Tracheal epithelial cell (primary cell): ENCODE measurements around the gene FOXN1. TPM values are rescaled to one million over a fixed set of nuclear protein-coding genes. Genes with fewer than 3 reads are reported as not detected.

Source experiments
- total RNA-seq: library from RNA; depleted of rRNA; stranded (reverse); fragments of >200 nt; gene quantifications from 2 replicates; pipeline ENCODE4 v1.2.1, GENCODE V29; 2014

Gene FOXN1, protein sequence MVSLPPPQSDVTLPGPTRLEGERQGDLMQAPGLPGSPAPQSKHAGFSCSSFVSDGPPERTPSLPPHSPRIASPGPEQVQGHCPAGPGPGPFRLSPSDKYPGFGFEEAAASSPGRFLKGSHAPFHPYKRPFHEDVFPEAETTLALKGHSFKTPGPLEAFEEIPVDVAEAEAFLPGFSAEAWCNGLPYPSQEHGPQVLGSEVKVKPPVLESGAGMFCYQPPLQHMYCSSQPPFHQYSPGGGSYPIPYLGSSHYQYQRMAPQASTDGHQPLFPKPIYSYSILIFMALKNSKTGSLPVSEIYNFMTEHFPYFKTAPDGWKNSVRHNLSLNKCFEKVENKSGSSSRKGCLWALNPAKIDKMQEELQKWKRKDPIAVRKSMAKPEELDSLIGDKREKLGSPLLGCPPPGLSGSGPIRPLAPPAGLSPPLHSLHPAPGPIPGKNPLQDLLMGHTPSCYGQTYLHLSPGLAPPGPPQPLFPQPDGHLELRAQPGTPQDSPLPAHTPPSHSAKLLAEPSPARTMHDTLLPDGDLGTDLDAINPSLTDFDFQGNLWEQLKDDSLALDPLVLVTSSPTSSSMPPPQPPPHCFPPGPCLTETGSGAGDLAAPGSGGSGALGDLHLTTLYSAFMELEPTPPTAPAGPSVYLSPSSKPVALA
- 0.21 and 0.24 TPM in 2 replicates for total RNA-seq

DNA sequence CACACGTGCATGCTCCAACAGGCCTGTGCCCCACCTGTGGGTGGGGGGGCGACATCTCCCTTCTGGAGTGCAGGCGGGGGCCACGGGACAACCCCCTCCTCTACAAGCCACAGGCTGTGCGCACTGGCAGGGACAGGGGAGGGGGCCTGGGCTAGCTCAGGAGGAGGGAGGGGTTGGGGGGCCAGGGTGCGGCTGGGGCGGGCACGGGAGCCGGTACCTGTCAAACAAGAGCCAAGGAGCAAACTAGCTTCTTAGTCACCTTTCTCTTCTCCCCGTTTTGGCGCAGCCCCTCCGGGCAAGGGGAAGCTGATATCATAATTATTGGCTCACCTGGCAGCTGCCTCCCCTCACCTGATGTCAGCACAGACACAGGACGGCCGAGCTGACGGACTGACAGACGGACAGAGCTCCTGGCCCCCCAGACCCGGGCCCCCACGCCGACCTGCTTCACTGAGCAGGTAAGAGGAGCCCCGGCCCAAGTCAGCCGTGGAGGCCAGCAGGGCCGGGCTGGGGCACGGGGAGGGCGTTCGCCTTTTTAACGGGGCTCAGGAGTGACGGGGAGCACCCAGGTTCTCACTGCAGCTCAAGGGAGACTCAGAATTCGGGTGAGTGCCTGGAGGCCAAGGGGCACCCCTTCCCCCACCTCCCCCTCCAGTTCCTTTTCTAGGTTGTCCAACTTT lies at the start of gene FOXN1:
TSS of gene FOXN1 (plus strand) at position 363 of the 680 bp plus-strand sequence. CDS start 17,622 bp downstream, outside the sequence.

DNA sequence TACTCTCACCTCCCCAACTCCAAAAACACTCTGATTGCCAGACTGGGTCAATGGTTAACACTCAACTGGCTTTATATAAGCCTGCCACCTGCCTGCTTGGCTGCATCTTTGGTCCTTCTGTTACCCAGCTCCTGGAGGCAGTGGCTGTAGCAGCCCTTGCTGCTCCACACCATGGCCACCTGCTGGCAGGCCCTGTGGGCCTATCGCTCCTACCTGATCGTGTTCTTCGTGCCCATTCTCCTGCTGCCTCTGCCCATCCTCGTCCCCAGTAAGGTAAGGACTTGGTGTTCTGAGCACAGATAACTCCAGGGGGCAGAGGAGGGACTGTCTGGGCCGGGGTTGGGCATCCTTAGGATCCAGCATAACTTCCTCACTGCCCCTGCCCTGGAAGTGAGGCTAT lies 32.6 kb upstream of the FOXN1 start, which contains the start of gene SLC13A2:
TSS of gene SLC13A2 (plus strand) at position 103 of the 400 bp plus-strand sequence. CDS start at position 172, 69 bp downstream.

DNA sequence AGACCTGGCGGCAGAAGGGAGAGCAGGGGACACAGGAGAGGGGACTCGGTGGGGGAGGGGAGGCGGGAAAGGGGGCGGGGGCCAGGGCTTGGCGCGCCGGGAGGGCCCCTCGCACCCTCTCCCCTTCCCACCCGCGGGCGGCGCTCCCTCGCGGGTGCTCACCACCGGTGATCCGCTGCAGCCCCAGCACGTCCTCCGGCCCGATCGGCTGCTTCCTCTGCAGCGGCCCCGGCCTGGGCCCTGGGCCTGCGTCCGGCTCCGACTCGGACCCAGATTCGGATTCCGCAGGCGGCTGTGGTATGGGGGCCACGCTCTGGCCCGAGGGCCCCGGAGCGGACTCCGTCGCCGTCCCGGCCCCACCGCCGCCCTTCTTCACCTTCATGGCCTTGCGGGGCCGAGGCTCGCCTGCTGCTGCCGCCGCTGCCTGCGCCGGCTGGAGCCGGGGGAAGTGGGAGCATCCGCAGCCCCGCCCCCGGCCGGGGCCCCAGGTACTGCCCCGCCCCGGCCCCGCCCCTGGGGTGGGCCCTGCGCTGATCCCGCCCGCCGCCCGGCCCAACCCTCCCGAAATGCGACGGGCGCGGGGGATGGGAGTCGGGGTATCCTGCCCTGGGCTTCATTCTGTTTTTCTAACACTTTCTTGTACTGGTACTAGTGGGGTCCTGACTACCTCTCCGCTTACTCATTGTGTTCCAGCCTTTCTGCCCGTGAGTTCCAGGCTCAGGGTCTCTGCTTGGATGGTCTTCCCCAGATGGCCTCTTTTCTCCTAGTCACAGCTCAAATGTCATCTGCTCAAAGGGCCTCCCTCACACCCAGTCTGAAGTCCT lies 46.2 kb downstream of the FOXN1 start, which contains the start of gene UNC119:
TSS of gene UNC119 (minus strand) at position 449 of the 824 bp plus-strand sequence. CDS start at position 382, 67 bp downstream.

DNA sequence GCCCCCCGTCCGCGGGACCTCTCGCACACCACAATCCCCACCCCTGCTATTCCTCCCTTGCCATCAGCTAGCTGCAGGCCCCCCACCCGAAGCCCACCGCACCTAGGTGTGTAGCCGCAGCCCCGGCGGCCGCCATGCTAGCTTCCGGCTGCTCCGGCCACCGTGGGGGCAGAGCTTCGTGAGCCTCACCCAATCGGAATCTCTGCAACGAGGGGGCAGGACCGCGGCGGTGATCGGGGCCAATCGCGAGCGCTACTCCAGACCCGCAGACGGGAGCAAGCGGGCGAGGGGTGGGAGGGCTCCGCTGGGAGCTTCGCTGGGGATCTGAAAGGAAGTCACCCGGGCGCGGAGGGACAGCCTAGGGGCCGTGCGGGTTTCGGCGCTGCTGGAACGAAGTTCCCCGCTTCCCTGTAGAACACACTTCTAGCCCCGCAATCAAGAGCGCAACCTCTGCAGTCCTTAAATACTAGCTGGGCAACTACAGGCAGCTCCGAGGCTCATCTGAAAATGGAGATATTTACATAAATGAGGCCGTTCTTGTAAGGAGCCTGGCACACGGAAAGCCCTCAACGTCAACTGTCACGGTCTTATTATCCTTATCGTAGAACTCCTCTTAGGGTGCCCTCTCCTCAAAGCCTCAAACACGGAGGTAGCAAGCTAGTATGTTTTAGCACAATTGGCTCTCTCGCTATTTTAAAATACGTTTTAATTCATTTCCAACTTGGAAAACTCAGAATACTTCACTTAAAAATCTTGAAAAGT lies 65.4 kb downstream of the FOXN1 start, which contains the start of gene PIGS:
TSS of gene PIGS (minus strand) at position 164 of the 762 bp plus-strand sequence. CDS start at position 136, 28 bp downstream.

DNA sequence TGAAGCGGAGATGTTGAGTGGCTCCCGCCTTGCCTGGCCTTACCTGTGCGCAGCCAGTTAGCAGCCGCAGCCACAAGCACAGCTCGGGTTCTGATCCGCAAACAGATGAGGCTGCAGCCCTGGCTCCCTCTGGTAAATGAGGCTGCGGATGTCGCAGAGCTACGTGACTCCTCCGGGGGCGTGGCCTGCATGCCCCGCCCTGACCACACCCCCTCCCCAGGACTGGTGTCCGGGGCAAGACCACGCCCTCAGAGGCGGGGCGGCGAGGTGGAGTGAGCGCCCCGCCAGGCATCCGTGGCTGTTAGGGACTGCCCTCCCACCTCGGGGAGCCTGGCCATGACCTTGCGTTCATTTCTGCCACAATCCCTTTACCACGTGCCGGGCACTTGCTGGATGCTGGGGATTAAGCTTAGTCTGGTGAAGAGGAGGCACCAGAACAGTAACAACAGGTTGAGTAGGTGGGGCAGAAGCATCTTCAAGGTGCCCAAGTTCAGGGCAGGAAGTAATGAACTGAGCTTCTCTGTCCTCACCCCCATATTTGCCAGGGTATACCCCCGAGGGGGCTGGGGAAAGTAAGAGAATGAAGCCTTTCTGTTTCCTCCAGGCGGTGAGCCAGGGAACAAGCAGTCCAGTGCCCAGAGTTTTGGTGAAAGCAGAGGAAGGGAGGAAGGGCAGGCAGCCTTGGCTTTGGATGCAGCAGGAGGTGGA lies 70.8 kb downstream of the FOXN1 start, which contains the start of gene ALDOC:
TSS of gene ALDOC (minus strand) at position 138 of the 708 bp plus-strand sequence. CDS start 1,363 bp downstream, outside the sequence.

Other genes starting within 250 kb of the FOXN1 start
- 10.6 and 14.3 TPM in 2 replicates for gene TMEM97, start 187.1 kb upstream of the FOXN1 start, total RNA-seq
- gene IFT20, start 170.9 kb upstream of the FOXN1 start, total RNA-seq = 42.4 and 48.0 TPM in 2 replicates
- gene TNFAIP1, start 170.6 kb upstream of the FOXN1 start, total RNA-seq = 26.6 and 65.3 TPM in 2 replicates
- 70.8 and 82.9 TPM in 2 replicates for gene POLDIP2, start 148.8 kb upstream of the FOXN1 start, total RNA-seq
- gene SEBOX, start 141.1 kb upstream of the FOXN1 start, total RNA-seq = not detected in 2 replicates
- gene VTN, start 136.0 kb upstream of the FOXN1 start, total RNA-seq = not detected in 2 replicates
- 0.21 and 0.48 TPM in 2 replicates for gene SARM1, start 134.7 kb upstream of the FOXN1 start, total RNA-seq
- gene SLC46A1, start 100.1 kb upstream of the FOXN1 start, total RNA-seq = 6.3 and 12.6 TPM in 2 replicates
- not detected in 2 replicates for gene SLC13A2, start 32.7 kb upstream of the FOXN1 start, total RNA-seq
- 30.6 and 34.5 TPM in 2 replicates for gene UNC119, start 46.3 kb downstream of the FOXN1 start, total RNA-seq
- 45.2 and 48.4 TPM in 2 replicates for gene PIGS, start 65.2 kb downstream of the FOXN1 start, total RNA-seq
- 78.4 and 88.7 TPM in 2 replicates for gene ALDOC, start 70.5 kb downstream of the FOXN1 start, total RNA-seq
- 0.85 and 3.9 TPM in 2 replicates for gene SPAG5, start 92.7 kb downstream of the FOXN1 start, total RNA-seq
- 2.7 and 4.7 TPM in 2 replicates for gene RSKR, start 107.8 kb downstream of the FOXN1 start, total RNA-seq
- 101 and 151 TPM in 2 replicates for gene BLTP2, start 138.8 kb downstream of the FOXN1 start, total RNA-seq
- 51.1 and 56.1 TPM in 2 replicates for gene SDF2, start 155.6 kb downstream of the FOXN1 start, total RNA-seq
- gene SUPT6H, start 155.9 kb downstream of the FOXN1 start, total RNA-seq = 24.3 and 28.4 TPM in 2 replicates
- 0.24 and 0.64 TPM in 2 replicates for gene PROCA1, start 205.5 kb downstream of the FOXN1 start, total RNA-seq
- 118 and 133 TPM in 2 replicates for gene RAB34, start 211.5 kb downstream of the FOXN1 start, total RNA-seq
- gene RPL23A, start 213.6 kb downstream of the FOXN1 start, total RNA-seq = 783 and 1,374 TPM in 2 replicates
- gene TLCD1, start 219.9 kb downstream of the FOXN1 start, total RNA-seq = 9.4 and 10.6 TPM in 2 replicates
- 2.6 and 4.1 TPM in 2 replicates for gene NEK8, start 222.4 kb downstream of the FOXN1 start, total RNA-seq
- gene TRAF4, start 237.7 kb downstream of the FOXN1 start, total RNA-seq = 37.9 and 57.4 TPM in 2 replicates